Hematopoietic multipotent progenitor cell treated with erythropoietin and hydrocortisone succinate and interleukin-3 and kit ligand, for 15 days (in vitro differentiated cells): Measurements from ENCODE around the gene PRR33.

Experiments
- DNase-seq: peaks from one replicate; pipeline ENCODE4 v3.0.0-alpha.2; 2015; ENCODE audit warnings: low spot score

Gene PRR33

DNA sequence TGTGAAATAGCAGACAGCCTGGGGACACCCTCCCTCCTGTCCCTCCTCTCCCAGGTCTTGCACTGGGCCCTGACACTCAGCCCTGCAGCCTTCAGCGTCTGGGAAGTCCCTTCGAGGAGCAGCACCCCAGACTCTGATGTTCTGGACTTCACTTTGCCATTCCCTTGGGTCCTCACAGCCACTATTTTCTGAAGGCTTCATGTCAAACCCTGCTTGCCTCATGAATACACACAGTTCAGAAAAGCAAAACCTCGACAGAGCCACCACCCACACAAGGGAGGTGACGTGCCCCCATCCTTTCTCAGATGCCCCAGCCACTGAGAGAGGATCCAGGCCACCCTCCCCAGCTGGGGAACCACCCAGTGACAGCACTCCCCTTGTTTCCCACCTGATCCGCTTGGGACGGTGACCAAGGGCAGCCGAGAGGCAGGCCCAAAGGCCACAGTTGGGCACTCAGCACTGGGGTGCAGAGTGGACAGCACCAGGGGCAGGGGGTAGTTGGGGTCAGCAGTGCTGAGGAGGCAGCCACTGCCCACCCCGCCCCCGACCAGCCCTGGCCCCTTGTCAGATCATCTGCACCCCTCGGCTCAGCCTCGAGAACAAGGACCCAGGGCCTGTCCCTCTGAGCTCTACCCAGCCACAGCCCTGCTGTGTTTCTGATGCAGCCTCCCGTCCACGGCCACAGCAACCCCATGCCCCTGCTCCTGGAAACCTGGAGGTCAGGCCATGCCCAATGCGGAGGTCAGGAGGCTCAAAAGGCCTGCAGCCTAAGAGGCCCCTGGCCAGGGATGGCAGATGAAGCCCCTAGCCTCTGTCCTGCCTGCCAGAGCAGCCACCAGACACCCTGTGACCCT lies 24.7 kb upstream of the PRR33 start:
- no peak for DNase-seq

DNA sequence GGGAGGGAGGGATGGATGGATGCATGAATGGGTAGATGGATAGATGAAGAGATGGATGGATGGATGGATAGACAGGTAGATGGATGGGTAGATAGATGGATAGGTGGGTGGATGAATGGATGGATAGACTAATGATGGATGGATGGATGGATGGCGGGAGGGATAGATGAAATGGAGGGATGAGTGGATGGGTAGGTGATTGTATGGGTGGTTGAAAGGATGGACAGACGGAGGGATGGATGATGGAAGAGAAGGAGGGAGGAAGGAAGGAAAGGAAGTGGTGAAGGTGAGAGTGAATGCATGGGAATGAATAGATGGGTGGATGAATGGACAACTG lies 24.1 kb upstream of the PRR33 start:
- no peak for DNase-seq

DNA sequence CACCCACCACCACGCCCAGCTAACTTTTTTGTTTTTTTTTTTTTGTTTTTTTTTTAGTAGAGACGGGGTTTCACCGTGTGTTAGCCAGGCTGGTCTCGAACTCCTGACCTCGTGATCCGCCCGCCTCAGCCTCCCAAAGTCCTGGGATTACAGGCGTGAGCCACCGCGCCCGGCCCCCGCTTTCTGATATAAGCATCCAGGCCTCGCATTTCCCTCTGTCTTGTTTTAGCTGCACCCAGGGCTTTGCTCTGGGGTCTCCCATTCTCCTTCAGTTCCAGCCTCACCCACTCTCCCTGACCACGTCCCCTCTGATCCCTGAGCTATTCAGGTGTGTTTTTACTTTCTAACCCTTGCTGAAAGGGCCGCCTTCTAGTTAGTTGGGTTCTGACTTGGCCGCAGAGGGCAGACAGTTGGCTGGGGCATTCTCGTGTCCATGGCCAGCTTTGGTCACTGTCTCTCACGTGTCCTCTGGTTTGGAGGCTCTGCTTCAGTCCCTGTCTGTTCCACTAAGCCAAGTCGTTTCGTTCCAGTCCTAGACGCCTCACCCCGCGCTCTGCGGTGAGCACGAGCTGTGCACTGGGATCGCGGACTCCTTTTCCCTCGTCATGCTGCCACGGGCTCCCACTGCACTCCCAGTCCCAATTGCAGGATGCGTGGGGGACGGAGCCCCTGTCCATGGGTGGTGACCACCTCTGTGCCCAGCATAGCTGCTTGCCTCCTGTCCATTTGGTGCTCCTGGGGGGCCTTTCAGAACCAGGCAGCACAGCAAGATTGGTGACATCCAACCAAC lies 21.8 kb upstream of the PRR33 start:
- no peak for DNase-seq

DNA sequence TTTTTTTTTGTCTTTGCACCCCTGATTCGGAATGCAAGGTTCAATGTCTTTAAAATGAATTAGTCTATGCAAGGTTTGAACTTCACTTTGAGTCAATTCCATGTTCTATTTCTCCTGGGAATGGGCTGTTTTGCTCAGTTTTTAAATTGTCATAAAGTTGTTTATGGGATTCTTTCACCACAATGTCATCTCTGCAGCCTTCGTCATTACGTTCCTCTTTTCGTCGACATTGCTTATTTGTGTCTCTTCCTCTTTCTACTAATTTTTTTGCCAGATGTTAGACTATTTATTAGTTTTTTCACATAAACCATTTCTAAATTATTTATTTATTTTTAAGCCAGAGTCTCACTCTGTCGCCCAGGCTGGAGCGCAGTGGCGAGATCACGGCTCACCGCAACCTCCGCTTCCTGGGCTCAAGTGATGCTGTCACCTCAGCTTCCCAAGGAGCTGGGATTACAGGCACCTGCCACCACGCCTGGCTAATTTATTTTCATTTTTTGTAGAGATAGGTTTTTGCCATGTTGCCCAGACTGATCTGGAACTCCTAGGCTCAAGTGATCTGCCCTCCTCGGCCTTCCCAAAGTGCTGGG lies 20.7 kb upstream of the PRR33 start:
- no peak for DNase-seq

DNA sequence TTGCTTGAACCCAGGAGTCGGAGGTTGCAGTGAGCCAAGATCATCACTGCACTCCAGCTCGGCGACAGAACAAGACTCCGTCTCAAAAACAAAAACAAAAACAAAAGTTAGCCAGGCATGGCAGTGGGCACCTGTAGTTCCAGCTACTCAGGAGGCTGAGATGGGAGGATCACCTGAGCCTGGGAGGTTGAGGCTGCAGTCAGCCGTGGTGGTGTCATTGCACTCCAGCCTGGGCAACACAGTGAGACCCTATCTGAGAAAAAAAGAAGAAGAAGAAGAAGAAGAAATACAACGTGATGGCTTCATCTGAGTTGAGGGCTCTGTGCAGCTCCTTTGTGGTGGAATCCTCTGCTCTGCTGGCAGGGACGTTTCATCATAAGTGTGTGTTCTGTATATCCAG lies 17.8 kb upstream of the PRR33 start:
- no peak for DNase-seq

DNA sequence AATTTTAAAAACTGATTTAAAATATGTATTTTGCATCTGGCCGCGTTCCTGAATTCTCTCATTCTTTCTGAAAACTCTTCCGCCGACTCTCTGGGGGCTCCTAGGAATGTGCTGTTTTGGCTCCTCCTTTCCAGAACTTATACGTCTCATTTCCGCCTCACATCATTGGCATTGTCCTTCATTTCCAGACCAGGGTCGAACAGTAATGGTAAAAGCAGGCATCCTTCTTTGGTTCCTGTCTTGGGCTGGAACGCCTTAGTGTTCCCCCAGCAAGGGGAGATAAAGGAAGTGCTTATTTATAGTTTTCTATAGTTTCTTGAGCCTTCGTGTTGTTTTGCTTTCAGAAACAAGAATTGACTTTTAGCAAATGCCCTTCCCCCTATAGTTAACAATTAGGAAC lies 16.9 kb upstream of the PRR33 start:
- no peak for DNase-seq

DNA sequence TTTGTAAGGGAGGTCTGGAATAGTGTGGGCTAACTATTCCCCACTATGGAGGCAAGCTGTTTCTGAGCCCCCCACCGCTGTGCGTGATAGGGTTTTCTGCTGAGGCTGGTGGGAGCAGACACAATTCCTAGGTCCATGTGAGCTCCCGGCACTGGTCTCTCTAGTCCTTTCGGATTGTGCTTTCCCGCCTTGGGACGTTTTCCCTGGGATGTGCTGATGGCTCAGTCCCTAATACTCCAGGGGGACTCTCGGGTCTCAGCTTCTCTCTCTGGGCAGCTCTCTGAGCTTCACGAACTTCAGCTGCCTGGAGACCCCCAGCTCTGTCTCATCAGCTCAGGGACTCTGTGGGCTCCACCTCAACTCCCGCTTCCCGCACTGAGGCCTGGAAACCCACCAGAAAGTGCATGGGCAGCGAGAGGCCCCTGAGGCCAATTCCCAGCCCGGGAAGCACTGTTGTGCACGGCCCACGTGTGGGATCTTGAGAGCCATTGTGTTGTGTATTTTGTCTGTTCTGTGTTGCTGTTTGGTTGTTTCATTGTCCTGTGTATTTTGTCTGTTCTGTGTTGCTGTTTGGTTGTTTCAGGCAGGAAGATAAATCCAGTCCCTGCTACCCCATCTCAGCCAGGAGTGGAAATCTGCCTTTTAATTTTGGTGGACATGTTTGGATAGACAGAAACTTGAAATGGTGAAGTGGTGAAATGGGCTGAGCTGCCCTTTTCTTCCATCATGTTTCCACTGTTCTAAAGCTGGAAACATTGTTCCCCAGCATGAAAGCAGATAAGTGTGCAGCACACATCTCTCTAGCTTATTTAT lies 15.1 kb upstream of the PRR33 start:
- no peak for DNase-seq

DNA sequence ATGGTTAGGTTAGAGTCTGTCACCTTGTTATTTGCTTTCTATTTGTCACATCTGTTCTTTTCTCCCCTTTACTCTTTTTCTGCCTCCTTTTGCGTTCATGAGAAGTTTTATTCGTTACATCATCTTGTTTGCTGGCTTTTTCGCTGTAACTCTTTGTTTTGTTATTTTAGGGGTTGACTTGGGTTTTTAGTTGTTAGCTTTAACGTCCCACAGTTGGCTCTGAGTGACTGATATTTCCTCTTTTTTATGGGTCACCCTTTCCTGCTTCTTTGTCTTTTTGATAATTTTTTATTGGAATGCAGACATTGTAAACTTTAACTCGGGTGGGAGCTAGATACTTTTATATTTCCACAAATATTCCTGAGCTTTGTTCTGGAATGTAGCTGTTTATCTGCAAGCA lies 14.5 kb upstream of the PRR33 start:
- DNase-seq = no peak

DNA sequence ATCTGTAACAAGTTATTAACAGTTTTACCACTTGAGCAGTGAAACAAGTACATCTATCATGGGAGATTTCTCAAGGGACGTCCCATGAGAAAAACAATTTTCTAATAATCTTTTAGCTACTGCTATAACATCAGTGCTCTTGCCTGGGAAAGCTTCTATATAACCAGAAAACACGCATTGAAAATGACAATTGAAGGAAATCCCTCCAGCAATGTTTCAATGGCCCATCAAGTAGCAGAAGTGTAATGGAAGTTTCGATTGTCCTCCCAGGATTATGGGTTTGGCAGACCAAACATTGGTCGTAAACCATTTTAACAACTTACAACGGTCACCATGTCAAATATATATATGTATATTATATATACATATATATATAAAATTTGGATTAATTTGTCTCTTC lies 8.0 kb upstream of the PRR33 start:
- DNase-seq = no peak

DNA sequence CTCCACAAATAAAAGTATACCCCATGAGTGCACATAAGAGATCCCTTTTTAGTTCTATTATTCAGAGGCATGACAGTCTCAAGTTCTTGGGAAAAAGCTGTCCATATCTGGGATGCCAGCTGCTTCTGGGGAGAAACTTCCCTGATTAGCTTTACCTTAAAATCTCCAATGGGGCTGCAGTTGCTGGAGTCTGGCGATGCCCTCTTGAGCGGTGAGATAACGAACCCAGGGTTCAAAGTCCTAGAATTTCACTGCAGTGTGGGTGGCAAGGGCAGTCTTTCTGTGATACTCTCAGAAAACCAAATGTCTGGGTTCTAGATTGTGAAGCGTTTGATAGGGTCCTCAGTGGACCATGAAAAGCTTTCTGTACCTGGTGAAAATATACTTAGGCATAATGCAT lies 7.4 kb upstream of the PRR33 start:
- peak; percentile 23 for DNase-seq

DNA sequence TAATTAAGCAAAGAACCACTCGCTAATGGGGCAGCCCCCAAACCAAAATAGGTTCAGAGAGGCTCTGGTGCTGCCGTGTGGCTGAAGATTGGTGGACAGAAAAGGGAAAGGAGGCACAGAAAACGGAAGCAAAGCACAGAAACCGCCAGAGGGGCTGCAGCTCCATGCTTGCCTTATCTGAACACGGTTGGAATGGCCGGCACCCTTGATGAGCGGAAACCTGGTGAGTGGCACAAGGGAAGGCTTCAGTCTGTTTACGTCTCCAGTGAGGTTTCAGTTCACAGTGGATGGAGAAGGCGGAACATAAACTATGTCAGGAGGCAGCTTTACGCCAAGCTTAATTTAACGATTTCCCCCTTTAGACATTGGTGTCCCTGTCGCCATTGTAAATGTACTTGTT lies 5.2 kb upstream of the PRR33 start:
- no peak for DNase-seq

DNA sequence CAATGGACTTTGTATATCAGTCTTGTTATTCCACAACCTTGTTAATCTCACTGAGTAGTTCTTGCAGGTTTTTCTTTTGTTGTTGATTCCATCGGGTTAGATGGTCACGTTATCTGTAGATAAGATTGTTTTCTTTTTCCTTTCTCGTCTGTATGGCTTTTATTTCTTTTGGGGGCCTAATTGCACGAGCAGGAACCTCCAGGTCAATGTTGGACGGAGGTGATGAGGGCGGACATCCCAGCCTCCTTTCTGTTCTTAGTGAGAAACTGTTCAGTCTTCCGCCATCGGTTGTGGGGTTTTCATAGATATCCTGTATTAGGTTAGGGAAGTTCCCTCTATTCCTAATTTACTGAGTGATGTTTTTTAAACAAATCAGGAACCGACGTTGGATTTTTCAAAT lies 4.8 kb upstream of the PRR33 start:
- DNase-seq = no peak

DNA sequence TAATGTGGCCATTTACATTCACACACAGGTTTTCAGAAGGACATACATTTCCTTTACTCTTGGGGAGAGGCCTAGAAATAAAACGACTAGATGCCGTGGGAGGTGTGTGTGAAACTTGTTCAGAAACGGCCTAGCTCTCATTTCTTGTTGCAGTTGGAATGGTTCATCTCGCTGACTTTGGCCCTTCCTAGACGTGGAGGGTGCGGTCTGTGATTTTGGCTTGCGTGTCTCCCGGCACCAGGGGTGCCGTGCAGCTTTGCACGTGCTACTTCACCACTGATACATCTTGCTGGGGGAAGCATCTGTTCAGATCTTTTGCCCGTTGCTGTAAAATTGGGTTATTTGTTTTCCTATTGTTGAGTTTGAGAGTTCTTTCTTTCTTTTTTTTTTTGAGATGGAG lies 3.1 kb upstream of the PRR33 start:
- no peak for DNase-seq

DNA sequence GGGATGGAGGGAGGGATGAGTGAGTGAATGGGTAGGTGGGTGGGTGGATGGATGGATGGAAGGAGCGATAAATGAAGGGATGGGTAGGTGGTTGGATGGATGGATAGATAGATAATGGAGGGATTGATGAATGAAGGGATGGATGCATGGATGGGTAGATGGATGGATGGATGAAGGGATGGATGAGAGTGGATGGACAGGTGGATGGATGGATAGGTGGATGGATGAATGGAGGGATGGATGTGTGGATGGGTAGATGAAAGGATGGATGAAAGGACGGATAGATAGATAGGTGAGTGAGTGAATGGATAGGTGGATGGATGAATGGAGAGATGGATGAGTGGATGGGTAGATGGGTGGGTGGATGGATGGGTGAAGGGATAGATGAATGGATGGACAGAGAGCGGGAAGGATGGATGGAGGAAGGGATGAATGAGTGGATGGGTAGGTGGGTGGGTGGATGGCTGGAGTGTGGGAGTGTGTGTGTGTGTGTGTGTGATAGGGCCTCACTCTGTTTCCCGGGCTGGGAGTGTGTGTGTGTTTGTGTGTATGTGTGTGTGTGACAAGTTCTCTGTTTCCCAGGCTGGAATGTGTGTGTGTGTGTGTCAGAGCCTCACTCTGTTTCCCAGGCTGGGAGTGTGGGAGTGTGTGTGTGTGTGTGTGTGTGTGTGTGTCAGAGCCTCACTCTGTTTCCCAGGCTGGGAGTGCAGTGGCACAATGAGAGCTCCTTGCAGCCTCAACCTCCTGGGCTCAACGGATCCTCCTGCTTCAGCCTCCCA lies 2.1 kb upstream of the PRR33 start:
- DNase-seq = no peak

DNA sequence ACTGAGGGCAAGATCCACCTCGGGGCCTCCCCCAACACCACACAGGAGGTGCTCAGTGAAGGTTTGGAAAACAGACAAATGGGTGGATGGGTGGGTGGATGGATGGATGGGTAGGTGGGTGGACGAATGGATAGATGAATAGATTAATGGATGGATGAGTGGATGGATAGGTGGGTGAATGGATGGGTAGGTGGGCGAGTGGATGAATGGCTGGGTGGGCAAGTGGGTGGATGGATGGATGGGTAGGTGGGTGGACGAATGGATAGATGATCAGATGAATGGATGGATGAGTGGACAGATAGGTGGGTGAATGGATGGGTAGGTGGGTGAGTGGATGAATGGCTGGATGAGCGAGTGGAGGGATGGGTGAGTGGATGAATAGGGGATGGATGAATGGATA lies 863 bp upstream of the PRR33 start:
- no peak for DNase-seq

DNA sequence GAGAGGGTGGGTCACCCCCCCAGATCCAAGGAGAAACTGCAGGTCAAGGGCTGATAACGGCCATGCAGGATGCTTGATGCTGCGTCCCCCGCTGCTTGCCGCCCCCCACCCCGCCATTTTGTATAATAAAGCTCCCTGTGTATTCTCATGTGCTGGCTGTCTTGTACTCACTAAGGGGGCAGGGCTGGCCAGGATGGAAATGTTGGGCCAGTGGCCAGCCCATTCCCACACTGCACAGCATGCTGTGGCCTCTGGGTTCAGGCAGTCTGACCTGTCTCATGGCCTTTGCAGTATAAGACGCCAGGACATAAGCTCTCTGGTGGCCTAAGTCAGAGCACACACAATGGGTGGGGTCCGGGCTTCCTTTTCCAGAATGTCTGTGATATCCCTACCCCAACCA lies 421 bp upstream of the PRR33 start:
- no peak for DNase-seq

DNA sequence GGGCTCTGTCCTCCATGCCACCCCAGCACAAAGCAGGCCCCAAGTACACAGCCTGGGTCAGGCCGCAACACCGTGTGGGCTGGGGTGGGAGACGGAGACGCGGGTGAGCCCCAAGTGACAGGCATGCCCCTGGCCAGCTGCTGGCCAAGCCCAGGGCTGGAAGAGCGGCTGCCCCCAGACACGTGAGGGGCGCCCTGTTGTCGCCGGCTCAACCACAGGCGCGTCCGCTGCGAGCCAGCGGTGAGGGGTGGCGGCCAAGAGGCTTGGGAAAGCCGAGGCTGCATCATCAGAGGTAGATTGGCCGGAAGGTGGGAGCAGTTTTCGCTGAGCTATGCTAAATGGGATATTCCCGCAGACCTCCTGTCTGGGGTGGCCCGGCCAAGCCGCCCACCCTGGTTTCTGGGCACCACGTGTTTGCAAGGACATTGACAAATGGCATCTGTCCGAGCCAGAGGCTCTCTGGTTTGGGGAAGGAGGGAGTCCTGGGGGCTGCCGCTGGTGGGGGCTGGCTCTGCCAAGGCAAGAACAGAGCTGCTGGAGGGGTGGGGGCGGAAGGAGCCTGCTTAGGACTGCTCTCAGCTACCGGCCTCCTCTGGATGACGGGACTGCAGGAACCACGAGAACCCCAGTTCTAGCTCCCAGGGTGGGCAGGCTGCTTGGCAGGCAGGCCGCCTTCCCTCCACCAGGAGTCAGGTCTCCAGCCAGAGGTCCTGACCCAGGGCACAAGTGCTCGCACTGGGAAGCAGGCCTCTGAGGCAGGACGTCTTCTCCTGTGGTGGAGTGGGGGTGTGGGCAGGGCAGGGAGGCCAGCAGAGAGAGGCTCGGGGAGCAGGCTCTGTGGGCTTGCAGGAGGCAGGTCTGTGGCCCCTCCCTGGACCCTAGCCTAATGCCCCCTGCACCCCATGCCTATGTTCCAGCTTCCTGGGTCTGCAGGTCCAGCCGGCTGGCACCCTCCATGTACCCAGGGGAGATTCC lies 552 bp downstream of the PRR33 start:
- no peak for DNase-seq

DNA sequence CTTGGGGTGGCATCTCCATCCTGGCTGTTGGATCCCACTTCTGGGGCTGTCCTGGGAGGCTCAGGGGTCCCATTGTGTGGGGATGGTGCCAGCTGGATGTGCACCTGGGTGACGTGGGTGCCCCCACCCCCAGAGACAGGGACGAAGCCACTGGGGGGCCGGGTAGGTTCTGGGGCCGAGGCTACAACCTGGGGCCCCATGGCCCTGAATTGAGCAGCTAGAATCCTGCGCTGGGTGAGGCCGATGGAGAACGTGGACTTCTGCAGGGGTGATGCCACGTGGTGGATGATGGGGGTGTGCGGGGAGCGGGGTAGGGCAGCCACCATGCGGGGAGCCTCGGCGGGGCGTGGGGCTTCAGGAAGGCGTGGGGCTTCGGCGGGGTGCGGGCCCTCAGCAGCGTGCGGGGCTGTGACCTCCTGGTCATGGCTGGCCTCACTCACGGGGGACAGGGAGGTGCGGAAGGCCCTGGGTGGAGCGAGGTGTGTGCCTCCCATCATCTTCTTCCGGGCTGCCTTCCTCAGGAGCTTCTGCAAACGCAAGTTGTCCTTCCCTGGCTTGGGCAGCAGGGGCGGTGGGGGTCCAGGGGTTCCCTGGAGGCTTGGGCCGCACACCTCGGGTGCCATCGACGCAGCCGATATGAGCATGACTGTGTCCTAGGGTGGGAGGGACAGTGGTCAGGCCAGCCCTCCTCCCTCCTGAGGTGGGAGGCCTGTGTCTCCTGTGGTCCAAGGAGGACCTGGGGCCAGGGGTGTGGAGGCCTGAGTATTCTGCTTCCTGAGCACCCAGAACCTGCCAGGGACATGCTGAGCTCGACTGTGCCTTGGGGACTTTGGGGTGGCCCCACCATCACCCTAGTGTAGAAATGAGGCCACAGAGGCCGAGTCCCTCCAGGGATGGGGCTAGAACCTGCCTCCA lies 1.5 kb downstream of the PRR33 start:
- DNase-seq = no peak

DNA sequence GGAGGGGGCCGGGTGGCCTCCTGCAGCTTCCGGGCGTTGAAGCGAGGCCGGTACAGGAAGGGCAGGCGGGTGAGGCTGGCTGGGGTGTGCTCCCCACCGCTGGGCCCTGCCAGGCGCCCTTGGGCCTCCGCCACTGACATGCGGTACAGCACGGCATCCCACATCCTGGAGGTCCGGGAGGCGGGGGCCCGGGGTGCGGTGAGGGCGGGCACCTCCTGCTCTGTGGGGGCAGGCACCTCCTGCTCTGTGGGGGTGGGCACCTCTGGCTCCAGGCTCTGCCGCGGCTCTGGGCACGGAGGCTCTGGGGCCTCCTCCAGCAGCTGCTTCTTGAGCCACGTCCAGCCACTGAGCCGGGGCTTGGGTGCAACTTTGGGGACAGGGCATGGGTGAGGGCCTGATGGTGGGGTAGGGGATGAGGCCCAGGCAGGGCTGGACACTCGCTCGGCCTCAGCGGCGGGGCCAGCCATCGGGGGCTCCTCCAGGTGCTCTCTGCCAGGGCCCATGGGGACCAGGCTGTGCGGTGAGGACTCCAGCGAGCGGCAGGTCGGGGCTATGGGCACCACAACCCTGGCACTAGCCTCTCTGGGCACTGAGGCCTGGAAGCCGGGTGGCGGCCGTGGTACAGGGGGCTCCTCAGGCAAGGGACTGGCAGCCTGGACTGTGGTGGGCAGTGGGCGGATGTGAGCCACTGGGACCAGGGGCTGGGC lies 2.3 kb downstream of the PRR33 start:
- no peak for DNase-seq
